B cell (primary cell): ENCODE measurements around the gene ANO9.

Experiments
- EZH2 ChIP-seq: IDR thresholded peaks from 2 replicates; pipeline ENCODE4 v1.6.1; 2012; ENCODE audit warnings: borderline replicate concordance, low read depth, mild to moderate bottlenecking, moderate library complexity, low read length; ENCODE audit not compliant: insufficient read depth, poor library complexity, severe bottlenecking
- TF ChIP-seq, protein P1 (sequence below): fragments of 200-600 bp; IDR thresholded peaks from one replicate; pipeline ENCODE4 v1.8.0; 2022; ENCODE audit warnings: antibody characterized with exemption, mild to moderate bottlenecking

DNA sequence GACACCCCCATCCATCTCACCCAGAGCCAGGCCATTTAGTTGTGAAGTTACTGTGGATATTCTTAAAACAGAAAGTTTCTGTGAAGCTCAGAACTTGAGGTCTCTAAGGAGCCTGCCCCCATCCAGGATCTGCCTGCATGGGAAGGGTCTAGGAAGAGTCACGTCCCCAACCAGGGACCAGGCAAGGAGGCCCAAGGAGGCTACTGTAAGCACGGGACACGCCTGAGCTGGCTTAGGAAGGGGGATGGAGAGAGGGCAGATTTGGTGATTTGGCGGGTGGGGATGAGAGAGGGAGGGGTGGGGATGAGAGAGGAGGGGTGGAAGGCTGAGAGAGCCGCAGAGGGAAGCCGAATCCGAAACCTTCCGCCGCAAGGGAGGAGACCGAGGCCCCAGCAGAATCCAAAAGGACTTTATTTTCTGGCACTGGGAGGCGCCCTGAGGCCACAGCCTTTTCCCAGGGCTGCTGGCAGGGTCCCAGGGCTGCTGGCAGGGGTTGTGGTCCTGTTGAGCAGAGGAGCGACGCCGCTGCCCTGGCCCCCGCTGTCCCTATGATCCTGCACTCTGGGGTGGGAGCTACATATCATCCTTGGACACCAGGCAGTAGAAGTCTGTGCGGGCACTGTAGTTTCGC is 36.4 kb downstream of the ANO9 start:
- TF ChIP-seq, protein P1, sequence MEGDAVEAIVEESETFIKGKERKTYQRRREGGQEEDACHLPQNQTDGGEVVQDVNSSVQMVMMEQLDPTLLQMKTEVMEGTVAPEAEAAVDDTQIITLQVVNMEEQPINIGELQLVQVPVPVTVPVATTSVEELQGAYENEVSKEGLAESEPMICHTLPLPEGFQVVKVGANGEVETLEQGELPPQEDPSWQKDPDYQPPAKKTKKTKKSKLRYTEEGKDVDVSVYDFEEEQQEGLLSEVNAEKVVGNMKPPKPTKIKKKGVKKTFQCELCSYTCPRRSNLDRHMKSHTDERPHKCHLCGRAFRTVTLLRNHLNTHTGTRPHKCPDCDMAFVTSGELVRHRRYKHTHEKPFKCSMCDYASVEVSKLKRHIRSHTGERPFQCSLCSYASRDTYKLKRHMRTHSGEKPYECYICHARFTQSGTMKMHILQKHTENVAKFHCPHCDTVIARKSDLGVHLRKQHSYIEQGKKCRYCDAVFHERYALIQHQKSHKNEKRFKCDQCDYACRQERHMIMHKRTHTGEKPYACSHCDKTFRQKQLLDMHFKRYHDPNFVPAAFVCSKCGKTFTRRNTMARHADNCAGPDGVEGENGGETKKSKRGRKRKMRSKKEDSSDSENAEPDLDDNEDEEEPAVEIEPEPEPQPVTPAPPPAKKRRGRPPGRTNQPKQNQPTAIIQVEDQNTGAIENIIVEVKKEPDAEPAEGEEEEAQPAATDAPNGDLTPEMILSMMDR, result no peak
- no peak for TF ChIP-seq EZH2
